HCT116 (cell line): ENCODE results near the gene GPR180. TPM values are rescaled to one million over a fixed set of nuclear protein-coding genes. Genes with fewer than 3 reads are reported as not detected.

Source experiments
- ATAC-seq: fragments of 200-7000 bp; cut with Tn5 transposase; 2 replicates; pipeline ENCODE4 v1.9.1; 2020; ENCODE audit warnings: mild to moderate bottlenecking, moderate library complexity
- BruUV-seq: library from RNA; stranded (reverse); fragments of 400-500 nt; replicated peaks from 2 replicates; lab custom pipeline; 2021; lab: Mats Ljungman, UMichigan
- CTCF ChIA-PET: fragments of 300-600 bp; sonication (Branson Sonifier 250); formaldehyde crosslinking; loops from one replicate; lab custom pipeline; 2021; ENCODE audit warnings: antibody characterized with exemption; lab: Charles Lee
- POLR2A ChIA-PET: fragments of 300-600, 350-600 bp; sonication (Branson Sonifier 250); formaldehyde crosslinking; loops from one replicate; lab custom pipeline; 2021; ENCODE audit warnings: antibody characterized with exemption; lab: Charles Lee
- RAD21 ChIA-PET, 2 experiments: fragments of 300-600 bp; sonication (Branson Sonifier 250); formaldehyde crosslinking; loops; one replicate each; lab custom pipeline; 2023; ENCODE audit warnings: low total read pairs in 2 of 2; ENCODE audit not compliant: uncharacterized antibody in 2 of 2, unreplicated experiment in 2 of 2, low non-redundant PET in 1 of 2; lab: Charles Lee
- DNase-seq: peaks from one replicate; pipeline ENCODE4 v3.0.0-alpha.2; 2010; ENCODE audit warnings: low read depth, low spot score
- H2AFZ ChIP-seq: fragments of 200-600 bp; shearing (Covaris generic), sonication (generic); 2 replicates; pipeline ENCODE4 v1.6.1; 2017; ENCODE audit warnings: low read depth, mixed run types, mixed read lengths, antibody characterized with exemption, low read length; ENCODE audit not compliant: poor library complexity, severe bottlenecking
- H3K27ac ChIP-seq: 2 replicates; pipeline ENCODE4 v1.5.1; 2012; ENCODE audit warnings: low read depth, low read length
- H3K27me3 ChIP-seq: fragments of 200-600 bp; sonication (generic); 2 replicates; pipeline ENCODE4 v1.6.1; 2016; ENCODE audit warnings: mixed run types, low read length, mixed read lengths; ENCODE audit not compliant: insufficient read depth
- H3K36me3 ChIP-seq, 2 experiments: fragments of 200-500 bp in 1 of 2; fragments of 200-600 bp in 1 of 2; sonication (Bioruptor generic) in 1 of 2; sonication (generic) in 1 of 2; 2 replicates each; pipeline versions ENCODE4 v1.5.1 to v1.6.1; 2014 to 2016; ENCODE audit warnings: low read length in 2 of 2, inconsistent platforms in 1 of 2, mixed read lengths in 1 of 2, mixed run types in 1 of 2; ENCODE audit not compliant: insufficient read depth in 2 of 2, control insufficient read depth in 1 of 2
- H3K4me1 ChIP-seq, 2 experiments: fragments of 200-600 bp in 1 of 2; sonication (generic) in 1 of 2; 2 replicates each; pipeline versions ENCODE4 v1.5.1 to v1.6.1; 2012 to 2017; ENCODE audit warnings: low read length in 2 of 2, inconsistent platforms in 1 of 2, mild to moderate bottlenecking in 1 of 2, mixed read lengths in 1 of 2, mixed run types in 1 of 2, moderate library complexity in 1 of 2; ENCODE audit not compliant: insufficient read depth in 2 of 2, control insufficient read depth in 1 of 2
- H3K4me2 ChIP-seq: fragments of 200-600 bp; sonication (generic); 2 replicates; pipeline ENCODE4 v1.6.1; 2017; ENCODE audit warnings: mixed run types, low read length, mixed read lengths
- H3K4me3 ChIP-seq, 2 experiments: fragments of 200-600 bp in 1 of 2; sonication (generic) in 1 of 2; replicated peaks in 1 of 2; 2 replicates each; pipeline ENCODE4 v1.5.1; 2011 to 2016; ENCODE audit warnings: low read length in 2 of 2, control low read depth in 1 of 2, low read depth in 1 of 2, mild to moderate bottlenecking in 1 of 2, mixed read lengths in 1 of 2, mixed run types in 1 of 2
- H3K79me2 ChIP-seq: fragments of 200-600 bp; sonication (generic); 2 replicates; pipeline ENCODE4 v1.6.1; 2017; ENCODE audit warnings: mild to moderate bottlenecking, mixed run types, low read length, moderate library complexity, mixed read lengths; ENCODE audit not compliant: insufficient read depth
- H3K9ac ChIP-seq: fragments of 200-600 bp; sonication (generic); 2 replicates; pipeline ENCODE4 v1.6.1; 2016; ENCODE audit warnings: low read length, mixed read lengths
- H3K9me2 ChIP-seq: fragments of 200-600 bp; sonication (generic), shearing (Covaris generic); 2 replicates; pipeline ENCODE4 v1.6.1; 2017; ENCODE audit warnings: mixed run types, mild to moderate bottlenecking, moderate library complexity; ENCODE audit not compliant: insufficient read depth
- H3K9me3 ChIP-seq, 2 experiments: fragments of 200-500 bp in 1 of 2; fragments of 200-600 bp in 1 of 2; sonication (Bioruptor generic) in 1 of 2; sonication (generic) in 1 of 2; 2 replicates each; pipeline ENCODE4 v1.6.1; 2014 to 2017; ENCODE audit warnings: low read length in 2 of 2, mixed read lengths in 2 of 2, inconsistent platforms in 1 of 2, low read depth in 1 of 2, mild to moderate bottlenecking in 1 of 2, mixed run types in 1 of 2, moderate library complexity in 1 of 2; ENCODE audit not compliant: control insufficient read depth in 1 of 2, insufficient read depth in 1 of 2
- H4K20me1 ChIP-seq: fragments of 200-600 bp; sonication (generic), shearing (Covaris generic); 2 replicates; pipeline ENCODE4 v1.6.1; 2017; ENCODE audit warnings: mixed run types, mild to moderate bottlenecking, moderate library complexity; ENCODE audit not compliant: insufficient read depth
- CEBPB ChIP-seq: IDR thresholded peaks from 2 replicates; pipeline ENCODE4 v1.6.1; 2012; ENCODE audit warnings: low read depth
- CTCF ChIP-seq, 3 experiments: fragments of 200-600 bp in 1 of 3; sonication (generic) in 1 of 3; IDR thresholded peaks in 2 of 3; conservative IDR thresholded peaks in 1 of 3; 2 replicates each; pipeline ENCODE4 v1.5.1; 2012 to 2017; ENCODE audit warnings: low read depth in 2 of 3, low read length in 2 of 3, antibody characterized with exemption in 1 of 3, borderline replicate concordance in 1 of 3, control low read depth in 1 of 3, mild to moderate bottlenecking in 1 of 3, mixed read lengths in 1 of 3, mixed run types in 1 of 3, moderate library complexity in 1 of 3; ENCODE audit not compliant: insufficient read depth in 1 of 3
- EGR1 ChIP-seq: IDR thresholded peaks from 2 replicates; pipeline ENCODE4 v1.6.1; 2012; ENCODE audit warnings: low read depth
- ELF1 ChIP-seq: IDR thresholded peaks from 2 replicates; pipeline ENCODE4 v1.6.1; 2012; ENCODE audit warnings: low read depth, borderline replicate concordance
- EZH2 ChIP-seq: fragments of 200-600 bp; sonication (generic); IDR thresholded peaks from 2 replicates; pipeline ENCODE4 v1.6.1; 2017; ENCODE audit warnings: antibody characterized with exemption, mixed run types
- EZH2phosphoT487 ChIP-seq: fragments of 200-600 bp; IDR thresholded peaks from 2 replicates; pipeline ENCODE4 v1.6.1; 2018; ENCODE audit warnings: antibody characterized with exemption, borderline replicate concordance
- JUND ChIP-seq: IDR thresholded peaks from 2 replicates; pipeline ENCODE4 v1.6.1; 2012
- RAD21 ChIP-seq: IDR thresholded peaks from 2 replicates; pipeline ENCODE4 v1.6.1; 2012; ENCODE audit warnings: low read depth, mild to moderate bottlenecking
- SIN3A ChIP-seq: IDR thresholded peaks from 2 replicates; pipeline ENCODE4 v1.6.1; 2012; ENCODE audit warnings: low read depth
- SP1 ChIP-seq: IDR thresholded peaks from 2 replicates; pipeline ENCODE4 v1.6.1; 2012; ENCODE audit warnings: low read depth
- SRF ChIP-seq: IDR thresholded peaks from 2 replicates; pipeline ENCODE4 v1.6.1; 2012; ENCODE audit warnings: low read depth
- TCF7L2 ChIP-seq: IDR thresholded peaks from 2 replicates; pipeline ENCODE4 v1.7.0; 2011; ENCODE audit warnings: borderline replicate concordance, inconsistent platforms; ENCODE audit not compliant: insufficient read depth, insufficient read length; ENCODE audit errors: extremely low read depth
- ZFX ChIP-seq: fragments of 450-650 bp; IDR thresholded peaks from 2 replicates; pipeline ENCODE4 v1.6.1; 2017
- ZNF274 ChIP-seq: fragments of 200-500 bp; sonication (Bioruptor generic); IDR thresholded peaks from 2 replicates; pipeline ENCODE4 v1.6.1; 2014; ENCODE audit warnings: mild to moderate bottlenecking, low read depth, low read length, inconsistent platforms
- intact Hi-C: fragments of 100-400 bp; cut with micrococcal nuclease; formaldehyde crosslinking; loops from 2 replicates; pipeline ENCODE4 v1.10.0; 2022
- total RNA-seq: library from RNA; stranded (reverse); gene quantifications from one replicate; pipeline ENCODE4 v1.2.1, GENCODE V29; 2021; ENCODE audit not compliant: unreplicated experiment

Gene GPR180
- total RNA-seq, 1 experiment from 2014 or later = 6.4 TPM

- ChIA-PET POLR2A (no interaction called here), RAD21 (no interaction called here), CTCF (interaction anchor here (0.7 to 1.7 kb wide), 3 partner anchors 15 to 1135 kb away, joined by 3 to 8 read pairs (median 6); no protein-coding TSS in a partner anchor)
- intact Hi-C loops = loop anchor here (2.0 kb wide), 1 partner anchor 805 kb away; no protein-coding TSS in a partner anchor
- ATAC-seq (no peak), DNase-seq (no peak)
- no peaks in the 10 kb centered on the region for H4K20me1 ChIP-seq
- no peaks in the 10 kb centered on the region for H3K4me1 ChIP-seq
- 0 out of 2 replicates have a peak, but pooled peaks cover 12% of the 10 kb centered on the region for H3K27me3 ChIP-seq
- no peaks in the 10 kb centered on the region for H3K36me3 ChIP-seq
- TF ChIP-seq CEBPB (no peak), SP1 (no peak), ZFX (no peak), EGR1 (no peak), TCF7L2 (no peak), JUND (no peak), EZH2 (no peak), SRF (no peak), EZH2phosphoT487 (no peak), CTCF (IDR thresholded peaks at IDR 0.05 in 2 of 3, conservative IDR thresholded peaks at IDR 0.05 in 1 of 3; ENCODE audit: borderline replicate concordance in 1 of 3, insufficient read depth in 1 of 3, low read depth in 2 of 3, low read length in 2 of 3) (no peak), SIN3A (no peak), ZNF274 (no peak), RAD21 (no peak), ELF1 (no peak)
- no TSS peak for BruUV-seq
- no peaks in the 10 kb centered on the region for H3K79me2 ChIP-seq
- H3K9ac ChIP-seq = no peak overlapping the region
- no peaks in the 10 kb centered on the region for H3K9me3 ChIP-seq
- no peak overlapping the region for H3K4me3 ChIP-seq
- H3K27ac ChIP-seq = no peak overlapping the region
- no peaks in the 10 kb centered on the region for H3K9me2 ChIP-seq
- no peak overlapping the region for H3K4me2 ChIP-seq
- no peak overlapping the region for H2AFZ ChIP-seq
These were observed 72.2 kb downstream of the GPR180 start for GRCh38 chr13:94673851-94674250.
